ENCODE results near the gene GRIN1. TPM values are rescaled to one million over a fixed set of nuclear protein-coding genes. Genes with fewer than 3 reads are reported as not detected.

The GRIN1 gene
- total RNA-seq, 4 donors from 2014 or later = 0.11 to 0.50 (median 0.19) TPM; not detected in 1

DNA sequence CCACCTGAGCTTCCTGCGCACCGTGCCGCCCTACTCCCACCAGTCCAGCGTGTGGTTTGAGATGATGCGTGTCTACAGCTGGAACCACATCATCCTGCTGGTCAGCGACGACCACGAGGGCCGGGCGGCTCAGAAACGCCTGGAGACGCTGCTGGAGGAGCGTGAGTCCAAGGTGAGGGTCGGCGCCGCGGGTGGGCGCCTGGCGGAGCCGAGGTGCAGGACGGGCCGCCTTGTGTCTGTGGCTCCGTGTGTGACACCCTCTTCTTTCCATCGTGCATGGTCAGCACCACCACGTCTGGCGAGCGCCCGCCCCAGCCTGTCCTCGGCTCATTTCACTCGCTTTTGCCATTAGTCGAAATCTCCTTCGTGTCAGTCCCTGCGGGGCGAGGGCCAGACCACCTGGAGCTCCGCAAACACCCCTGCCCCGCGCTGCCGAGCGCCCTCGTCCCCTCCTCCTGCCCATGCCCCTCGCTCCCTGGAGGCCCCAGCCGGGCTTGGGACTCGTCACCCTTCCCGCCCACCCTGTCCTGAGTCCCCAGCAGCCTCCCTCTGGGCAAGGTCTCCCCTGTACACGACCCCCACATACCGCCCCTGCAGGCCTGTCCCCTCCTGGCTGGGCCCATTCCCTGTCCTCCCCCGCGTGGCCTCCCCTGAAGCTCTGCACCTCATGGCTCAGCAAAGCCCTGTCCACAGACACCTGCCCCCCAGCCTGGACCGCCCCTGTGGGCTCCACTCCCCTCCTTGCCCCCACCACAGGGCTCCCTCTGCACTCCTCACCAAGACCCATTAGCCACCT, 7.0 kb downstream of the GRIN1 start:
- H3K27me3 ChIP-seq = peaks cover 0 to 93% (median 25%) of the 10 kb centered on the region in 4 donors
- WGBS = 51% methylated on average over 44 of the region's 49 CpGs
- no peak overlapping the region for H3K27ac ChIP-seq (replicated peaks in 1 of 4)
- no peak overlapping the region for H3K4me3 ChIP-seq
- TF ChIP-seq POLR2A (IDR thresholded peaks at IDR 0.05; ENCODE audit: low read depth) = no peak
- TF ChIP-seq CTCF (IDR thresholded peaks at IDR 0.05) = no peak
- no peak for TF ChIP-seq EP300 (IDR thresholded peaks at IDR 0.05)
- TF ChIP-seq POLR2AphosphoS5 (IDR thresholded peaks at IDR 0.05) = no peak
- H3K9me3 ChIP-seq = no peaks in the 10 kb centered on the region
- intact Hi-C loops (cut with DNase I) = no loop called here
- H3K36me3 ChIP-seq = no peaks in the 10 kb centered on the region
- H3K4me1 ChIP-seq = no peaks in the 10 kb centered on the region
- no peak for DNase-seq (ENCODE audit: extremely low spot score)

DNA sequence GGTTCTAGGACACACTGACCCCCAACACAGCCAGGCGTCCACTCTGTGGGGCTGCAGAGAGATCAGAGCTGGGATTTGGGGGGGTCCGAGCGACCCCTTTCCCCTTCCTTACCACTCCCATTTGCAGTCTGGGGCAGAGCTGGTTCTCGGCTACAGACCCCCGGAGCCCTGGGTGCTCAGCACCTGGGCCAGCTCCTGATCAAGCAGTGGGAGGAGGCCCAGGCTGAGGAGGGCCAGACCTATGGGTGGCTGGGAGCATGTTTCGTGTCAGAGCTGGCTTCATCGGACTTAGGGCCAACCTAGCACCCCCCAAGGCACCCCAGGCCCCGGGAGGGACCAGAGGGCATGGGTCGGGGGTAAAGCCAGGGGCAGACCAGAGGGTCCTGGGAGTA, 7.6 kb downstream of the GRIN1 start:
- WGBS = 83% methylated on average over 5 of the region's 9 CpGs
- intact Hi-C loops (cut with DNase I) = no loop called here
- no peaks in the 10 kb centered on the region for H3K36me3 ChIP-seq
- peaks cover 0 to 93% (median 19%) of the 10 kb centered on the region in 4 donors for H3K27me3 ChIP-seq
- no peak overlapping the region for H3K27ac ChIP-seq (replicated peaks in 1 of 4)
- no peaks in the 10 kb centered on the region for H3K9me3 ChIP-seq
- TF ChIP-seq POLR2A (IDR thresholded peaks at IDR 0.05; ENCODE audit: low read depth) (no peak), POLR2AphosphoS5 (IDR thresholded peaks at IDR 0.05) (no peak), EP300 (IDR thresholded peaks at IDR 0.05) (no peak), CTCF (IDR thresholded peaks at IDR 0.05) (no peak)
- no peak for DNase-seq (ENCODE audit: extremely low spot score)
- H3K4me3 ChIP-seq = no peak overlapping the region
- no peaks in the 10 kb centered on the region for H3K4me1 ChIP-seq

DNA sequence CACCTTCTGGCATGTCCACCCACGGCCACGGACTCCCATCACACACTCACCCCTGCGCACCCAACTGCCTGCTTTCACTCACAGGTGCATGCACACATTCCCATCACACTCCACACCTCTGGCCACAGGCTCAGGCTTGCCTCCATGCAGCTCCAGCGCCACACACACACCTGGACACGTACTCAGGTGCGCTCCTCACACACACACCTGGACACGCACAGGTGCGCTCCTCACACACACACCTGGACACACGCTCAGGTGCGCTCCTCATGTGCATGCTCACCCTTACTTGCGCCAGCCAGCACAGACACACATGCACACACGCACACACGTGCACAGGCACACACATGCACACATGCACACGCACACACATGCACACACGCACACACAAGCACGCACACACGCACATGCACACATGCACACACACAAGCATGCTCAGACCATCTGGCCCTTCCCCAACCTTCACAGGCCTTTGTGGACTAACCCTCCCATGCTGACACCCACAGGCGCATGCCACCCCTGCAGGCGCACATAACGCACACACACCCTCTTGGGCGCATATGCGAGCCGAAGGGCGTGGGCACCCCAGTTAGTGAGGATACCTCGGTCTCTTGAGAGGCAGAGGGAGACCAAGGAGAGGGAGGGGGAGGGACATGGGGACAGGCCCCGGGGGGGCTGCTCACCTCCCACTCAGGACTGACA, 8.3 kb downstream of the GRIN1 start:
- no peaks in the 10 kb centered on the region for H3K36me3 ChIP-seq
- no peaks in the 10 kb centered on the region for H3K4me1 ChIP-seq
- WGBS = 84% methylated on average over 23 of the region's 26 CpGs
- intact Hi-C loops (cut with DNase I) = no loop called here
- peaks cover 0 to 86% (median 13%) of the 10 kb centered on the region in 4 donors for H3K27me3 ChIP-seq
- DNase-seq (ENCODE audit: extremely low spot score) = no peak
- H3K27ac ChIP-seq (replicated peaks in 1 of 4) = no peak overlapping the region
- no peak for TF ChIP-seq EP300 (IDR thresholded peaks at IDR 0.05)
- TF ChIP-seq POLR2AphosphoS5 (IDR thresholded peaks at IDR 0.05) = no peak
- no peak for TF ChIP-seq POLR2A (IDR thresholded peaks at IDR 0.05; ENCODE audit: low read depth)
- no peak for TF ChIP-seq CTCF (IDR thresholded peaks at IDR 0.05)
- no peak overlapping the region for H3K4me3 ChIP-seq
- H3K9me3 ChIP-seq = no peaks in the 10 kb centered on the region

DNA sequence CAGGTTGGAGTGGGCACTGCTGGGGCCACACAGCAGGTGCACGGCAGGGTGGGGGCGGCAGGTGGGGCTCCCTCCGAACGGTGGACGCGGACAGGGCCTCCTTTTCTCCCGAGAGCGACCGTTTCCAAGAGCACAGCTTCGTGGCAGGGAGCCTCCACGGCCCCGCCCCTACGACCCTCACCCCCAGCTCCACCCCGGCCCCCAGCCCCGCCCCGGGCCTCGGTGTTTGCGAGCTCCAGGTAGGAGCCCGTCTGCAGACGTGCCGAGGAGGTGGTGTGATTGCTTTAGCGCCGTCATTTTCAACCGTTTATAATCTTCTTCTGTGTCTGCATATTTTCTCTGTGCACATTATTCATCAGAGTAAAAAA, 8.8 kb downstream of the GRIN1 start:
- peaks cover 0 to 80% (median 10%) of the 10 kb centered on the region in 4 donors for H3K27me3 ChIP-seq
- DNase-seq (ENCODE audit: extremely low spot score) = no peak
- H3K36me3 ChIP-seq = no peaks in the 10 kb centered on the region
- no peaks in the 10 kb centered on the region for H3K4me1 ChIP-seq
- TF ChIP-seq POLR2AphosphoS5 (IDR thresholded peaks at IDR 0.05) (no peak), EP300 (IDR thresholded peaks at IDR 0.05) (no peak), POLR2A (IDR thresholded peaks at IDR 0.05; ENCODE audit: low read depth) (no peak), CTCF (IDR thresholded peaks at IDR 0.05) (no peak)
- WGBS = 27% methylated on average over 5 of the region's 24 CpGs
- H3K9me3 ChIP-seq = no peaks in the 10 kb centered on the region
- no peak overlapping the region for H3K4me3 ChIP-seq
- intact Hi-C loops (cut with DNase I) = no loop called here
- H3K27ac ChIP-seq (replicated peaks in 1 of 4) = no peak overlapping the region

Data from esophagus muscularis mucosa (tissue), 4 donors.